Gastroesophageal sphincter (tissue), 4 donors: Measurements from ENCODE around the gene UMODL1. TPM values are rescaled to one million over a fixed set of nuclear protein-coding genes. Genes with fewer than 3 reads are reported as not detected.
"Not testable (repeated sequence)": the region's sequence is repeated elsewhere in the genome, so short reads cannot be mapped to it uniquely, and the experiment has no call there.

ENCODE experiments used
- ATAC-seq: fragments of 150-250 bp; one replicate; pipeline ENCODE4 v1.9.1; 2016; ENCODE audit warnings: mild to moderate bottlenecking, moderate library complexity
- H3K27ac ChIP-seq, 4 donors: fragments of 200-600 bp; sonication (generic) in 3 of 4; 1 replicate in 3 of 4; 2 replicates in 1 of 4; pipeline ENCODE4 v1.5.1; 2016 to 2019
- H3K27me3 ChIP-seq: fragments of 200-600 bp; sonication (generic); one replicate; pipeline ENCODE4 v1.5.1; 2019
- H3K36me3 ChIP-seq, 2 donors: fragments of 200-600 bp; sonication (generic); one replicate each; pipeline ENCODE4 v1.5.1; 2019; ENCODE audit warnings: control low read depth in 1 of 2
- H3K4me1 ChIP-seq, 3 donors: fragments of 200-600 bp; sonication (generic); 1 replicate in 2 of 3; 2 replicates in 1 of 3; pipeline ENCODE4 v1.5.1; 2016 to 2019; ENCODE audit warnings: control low read depth in 2 of 3
- H3K4me3 ChIP-seq, 2 donors: fragments of 200-600 bp; sonication (generic); one replicate each; pipeline ENCODE4 v1.5.1; 2019; ENCODE audit warnings: mild to moderate bottlenecking in 1 of 2, moderate library complexity in 1 of 2
- H3K9me3 ChIP-seq, 3 donors: fragments of 200-600 bp; sonication (generic); one replicate each; pipeline ENCODE4 v1.5.1; 2017 to 2019; ENCODE audit warnings: control low read depth in 2 of 3
- CTCF ChIP-seq, 4 experiments: fragments of 200-600 bp in 2 of 4; fragments of 450-650 bp in 2 of 4; sonication (generic) in 1 of 4; IDR thresholded peaks; one replicate each; pipeline ENCODE4 v1.5.1; 2017 to 2019; ENCODE audit warnings: antibody characterized with exemption in 4 of 4, mild to moderate bottlenecking in 2 of 4, moderate library complexity in 2 of 4
- EP300 ChIP-seq: sonication (generic); formaldehyde crosslinking; IDR thresholded peaks from one replicate; pipeline ENCODE4 v1.6.1; 2017; ENCODE audit warnings: antibody characterized with exemption, mild to moderate bottlenecking
- POLR2A ChIP-seq, 2 donors: fragments of 450-650 bp; IDR thresholded peaks; one replicate each; pipeline ENCODE4 v1.6.1; 2017; ENCODE audit warnings: antibody characterized with exemption in 2 of 2, mild to moderate bottlenecking in 2 of 2, moderate library complexity in 1 of 2
- POLR2AphosphoS5 ChIP-seq: sonication (generic); formaldehyde crosslinking; IDR thresholded peaks from one replicate; pipeline ENCODE4 v1.6.1; 2017; ENCODE audit warnings: antibody characterized with exemption
- WGBS, 2 donors: methylation state at CpG; one replicate each; pipeline ENCODE4 v1.1.5; 2018; ENCODE audit warnings: low coverage in 1 of 2; 5-methylcytosine and 5-hydroxymethylcytosine counted together
- total RNA-seq, 4 donors: library from RNA; depleted of rRNA; stranded (reverse); fragments of >200 nt; gene quantifications; one replicate each; pipeline ENCODE4 v1.1.0, GENCODE V29; 2016

The UMODL1 gene
- total RNA-seq, 4 donors from 2014 or later, result not detected

DNA sequence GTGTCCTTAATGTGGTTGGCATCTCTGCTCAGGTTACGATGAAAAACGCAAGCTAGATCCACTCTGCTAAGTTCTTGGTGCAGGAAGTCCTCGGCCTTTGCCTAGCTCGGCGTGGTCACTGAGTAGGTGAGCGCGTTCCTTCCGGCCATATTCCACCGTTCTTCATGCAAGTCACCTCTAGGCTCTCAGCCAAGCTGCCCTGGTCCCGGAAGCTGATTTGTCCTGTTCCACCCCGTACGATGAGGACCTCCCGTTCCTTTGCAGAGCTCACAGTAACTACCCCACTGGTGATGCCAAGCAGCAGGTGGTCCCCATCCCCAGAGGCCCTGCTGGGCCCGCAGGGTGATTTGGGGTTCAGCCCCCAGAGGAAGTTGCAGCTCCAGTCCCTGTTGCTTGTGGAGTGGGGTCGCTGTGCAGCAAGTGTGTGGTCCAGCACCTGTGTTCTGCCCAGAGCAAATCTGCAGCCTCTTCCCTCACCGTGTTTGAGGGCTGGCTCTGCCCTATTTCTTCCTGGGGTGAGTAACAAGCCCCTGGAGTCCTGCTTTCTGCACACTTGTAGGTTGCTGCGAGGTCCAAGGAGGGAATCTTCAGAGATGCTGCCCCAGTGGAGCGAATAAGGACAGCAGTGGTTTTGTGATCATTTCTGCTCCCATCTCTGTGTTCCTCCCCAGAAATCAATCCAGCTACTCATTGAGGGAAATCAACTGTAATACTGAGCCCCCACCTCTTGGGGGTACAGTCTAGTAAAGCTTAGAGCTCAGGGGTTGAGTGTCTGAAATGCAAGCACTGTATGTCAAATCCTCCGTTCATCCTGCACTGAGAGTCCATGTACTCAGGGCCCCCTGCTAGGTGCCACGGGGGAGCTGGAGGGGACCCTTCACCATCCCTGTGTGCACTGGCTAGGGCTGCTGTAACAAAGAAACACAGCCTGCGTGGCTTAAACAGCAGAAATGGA, 2.3 kb downstream of the UMODL1 start:
- Histone ChIP-seq H3K4me3 (no peak overlapping the region), H3K9me3 (no peaks in the 10 kb centered on the region), H3K36me3 (no peaks in the 10 kb centered on the region), H3K27ac (no peak overlapping the region), H3K27me3 (peaks cover 39% of the 10 kb centered on the region), H3K4me1 (no peaks in the 10 kb centered on the region)
- ATAC-seq, result no peak
- TF ChIP-seq CTCF (IDR thresholded peaks at IDR 0.05) (no peak), POLR2A (IDR thresholded peaks at IDR 0.05) (no peak), POLR2AphosphoS5 (no peak), EP300 (no peak)
- WGBS, 2 donors, result 65 to 78% methylated on average over 4 to 15 of the region's 21 CpGs

DNA sequence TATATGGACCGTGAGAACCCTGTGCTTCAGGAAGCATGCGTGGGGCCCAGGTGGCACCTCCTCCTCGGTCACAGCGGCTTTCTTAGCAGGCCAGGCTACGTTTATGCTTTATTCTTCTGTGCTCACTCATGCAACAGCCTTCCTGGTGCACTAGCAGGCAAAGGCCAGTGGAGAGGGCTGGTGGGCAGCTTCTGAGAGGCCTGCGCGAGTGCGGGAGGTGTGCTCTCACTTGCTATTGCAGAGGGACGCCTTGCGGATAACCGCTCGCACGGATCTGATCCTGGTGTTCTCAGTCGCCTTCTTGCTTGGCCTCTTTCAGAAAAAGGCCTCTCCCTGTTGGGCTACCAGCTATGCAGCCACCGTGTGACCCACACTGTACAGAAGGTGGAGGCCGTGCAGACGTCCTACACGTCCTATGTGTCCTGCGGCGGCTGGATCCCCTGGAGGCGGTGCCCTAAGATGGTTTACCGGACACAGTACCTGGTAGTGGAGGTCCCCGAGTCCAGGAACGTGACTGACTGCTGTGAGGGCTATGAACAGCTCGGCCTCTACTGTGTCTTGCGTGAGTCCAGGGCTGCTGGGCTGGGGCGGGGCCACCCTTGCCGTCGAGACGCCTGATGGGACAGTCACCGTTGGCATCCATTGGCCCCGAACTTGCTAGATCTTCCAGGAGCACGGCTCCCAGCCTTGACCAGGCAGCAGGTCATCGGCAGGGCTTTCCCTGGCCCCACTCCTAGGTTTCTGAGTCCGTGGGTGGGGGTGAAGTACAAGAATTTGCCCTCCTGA, 4.8 kb downstream of the UMODL1 start:
- H3K9me3 ChIP-seq, result no peaks in the 10 kb centered on the region
- no peak for TF ChIP-seq CTCF (IDR thresholded peaks at IDR 0.05)
- no peak for TF ChIP-seq POLR2A (IDR thresholded peaks at IDR 0.05)
- no peak for TF ChIP-seq POLR2AphosphoS5
- TF ChIP-seq EP300, result no peak
- no peak overlapping the region for H3K4me3 ChIP-seq
- 89 to 97% methylated on average over 12 to 18 of the region's 35 CpGs for WGBS, 2 donors
- no peaks in the 10 kb centered on the region for H3K4me1 ChIP-seq
- H3K27me3 ChIP-seq, result peaks cover 34% of the 10 kb centered on the region
- H3K27ac ChIP-seq, result no peak overlapping the region
- H3K36me3 ChIP-seq, result no peaks in the 10 kb centered on the region
- ATAC-seq, result no peak

DNA sequence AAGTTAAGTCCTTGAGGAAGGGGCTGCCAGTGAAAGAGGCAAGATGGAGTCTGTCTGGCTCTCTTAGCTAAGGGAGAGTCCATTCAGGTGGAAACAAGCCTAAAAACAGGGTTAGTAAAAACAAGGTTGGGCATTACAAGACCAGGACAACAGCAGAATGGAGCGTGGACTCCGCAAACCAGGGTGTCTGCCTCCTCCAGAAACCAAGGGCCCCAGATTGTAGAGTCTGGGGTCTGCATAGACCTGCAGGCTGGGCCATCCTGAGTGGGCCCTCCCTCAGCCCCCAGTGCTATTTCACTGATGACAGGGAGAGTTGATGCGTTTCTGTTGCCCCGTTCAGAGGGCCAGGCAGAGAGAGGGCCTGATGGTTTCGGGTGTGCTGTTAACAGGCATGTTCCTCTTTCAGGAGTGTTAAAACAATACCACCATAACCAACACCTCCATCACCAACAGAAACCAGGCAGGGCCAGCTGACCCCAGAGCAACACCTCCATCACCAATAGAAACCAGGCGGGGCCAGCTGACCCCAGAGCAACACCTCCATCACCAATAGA, 6.6 kb downstream of the UMODL1 start:
- H3K27me3 ChIP-seq, result peaks cover 30% of the 10 kb centered on the region
- H3K36me3 ChIP-seq, H3K27ac ChIP-seq, H3K4me1 ChIP-seq, H3K9me3 ChIP-seq, ATAC-seq, H3K4me3 ChIP-seq: not testable (repeated sequence)
- WGBS, 2 donors, result 62% methylated on average over 2 of the region's 6 CpGs; no CpG with 5 or more reads in 1 of the 2 donors

DNA sequence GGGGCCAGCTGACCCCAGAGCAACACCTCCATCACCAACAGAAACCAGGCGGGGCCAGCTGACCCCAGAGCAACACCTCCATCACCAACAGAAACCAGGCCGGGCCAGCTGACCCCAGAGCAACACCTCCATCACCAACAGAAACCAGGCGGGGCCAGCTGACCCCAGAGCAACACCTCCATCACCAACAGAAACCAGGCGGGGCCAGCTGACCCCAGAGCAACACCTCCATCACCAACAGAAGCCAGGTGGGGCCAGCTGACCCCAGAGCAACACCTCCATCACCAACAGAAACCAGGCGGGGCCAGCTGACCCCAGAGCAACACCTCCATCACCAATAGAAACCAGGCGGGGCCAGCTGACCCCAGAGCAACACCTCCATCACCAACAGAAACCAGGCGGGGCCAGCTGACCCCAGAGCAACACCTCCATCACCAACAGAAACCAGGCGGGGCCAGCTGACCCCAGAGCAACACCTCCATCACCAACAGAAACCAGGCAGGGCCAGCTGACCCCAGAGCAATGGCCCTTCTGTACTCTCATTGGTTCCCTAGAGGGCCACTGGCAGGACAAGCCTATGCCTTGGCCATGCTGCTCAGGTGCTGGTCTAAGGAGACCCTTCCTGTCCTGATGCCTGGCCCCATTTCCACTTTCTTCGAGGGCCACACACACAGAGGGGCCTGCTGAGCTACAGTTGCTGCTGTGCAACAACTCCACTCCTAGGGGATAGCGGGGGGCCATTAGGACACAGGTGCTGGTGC, 7.3 kb downstream of the UMODL1 start:
- peaks cover 29% of the 10 kb centered on the region for H3K27me3 ChIP-seq
- not testable (repeated sequence) for ATAC-seq, H3K36me3 ChIP-seq, H3K4me3 ChIP-seq, H3K9me3 ChIP-seq, H3K27ac ChIP-seq, H3K4me1 ChIP-seq
- 100% methylated on average over 1 of the region's 10 CpGs; no CpG with 5 or more reads in 1 of the 2 donors for WGBS, 2 donors

- WGBS, 2 donors, result 89% methylated on average over 4 of the region's 13 CpGs; no CpG with 5 or more reads in 1 of the 2 donors
- peaks cover 20% of the 10 kb centered on the region for H3K27me3 ChIP-seq
- no peak for ATAC-seq
- H3K9me3 ChIP-seq, result no peaks in the 10 kb centered on the region
- no peak for TF ChIP-seq POLR2AphosphoS5
- TF ChIP-seq POLR2A (IDR thresholded peaks at IDR 0.05), result no peak
- TF ChIP-seq CTCF (IDR thresholded peaks at IDR 0.05), result no peak
- no peak for TF ChIP-seq EP300
- no peaks in the 10 kb centered on the region for H3K36me3 ChIP-seq
- no peak overlapping the region for H3K27ac ChIP-seq
- no peak overlapping the region for H3K4me3 ChIP-seq
- no peaks in the 10 kb centered on the region for H3K4me1 ChIP-seq
Observed at GRCh38 chr21:42079008-42079938, 8.2 kb downstream of the UMODL1 start.
